ENCODE data around the gene DUS1L. TPM values are rescaled to one million over a fixed set of nuclear protein-coding genes. Genes with fewer than 3 reads are reported as not detected.
A peak's percentile ranks its signal among the peaks of the same experiment; 100 is the strongest.

Gene DUS1L
- polyA plus RNA-seq, 2 of the 4 experiments (the other 2 are of a cell fraction), result 48.1 to 83.6 TPM

DNA sequence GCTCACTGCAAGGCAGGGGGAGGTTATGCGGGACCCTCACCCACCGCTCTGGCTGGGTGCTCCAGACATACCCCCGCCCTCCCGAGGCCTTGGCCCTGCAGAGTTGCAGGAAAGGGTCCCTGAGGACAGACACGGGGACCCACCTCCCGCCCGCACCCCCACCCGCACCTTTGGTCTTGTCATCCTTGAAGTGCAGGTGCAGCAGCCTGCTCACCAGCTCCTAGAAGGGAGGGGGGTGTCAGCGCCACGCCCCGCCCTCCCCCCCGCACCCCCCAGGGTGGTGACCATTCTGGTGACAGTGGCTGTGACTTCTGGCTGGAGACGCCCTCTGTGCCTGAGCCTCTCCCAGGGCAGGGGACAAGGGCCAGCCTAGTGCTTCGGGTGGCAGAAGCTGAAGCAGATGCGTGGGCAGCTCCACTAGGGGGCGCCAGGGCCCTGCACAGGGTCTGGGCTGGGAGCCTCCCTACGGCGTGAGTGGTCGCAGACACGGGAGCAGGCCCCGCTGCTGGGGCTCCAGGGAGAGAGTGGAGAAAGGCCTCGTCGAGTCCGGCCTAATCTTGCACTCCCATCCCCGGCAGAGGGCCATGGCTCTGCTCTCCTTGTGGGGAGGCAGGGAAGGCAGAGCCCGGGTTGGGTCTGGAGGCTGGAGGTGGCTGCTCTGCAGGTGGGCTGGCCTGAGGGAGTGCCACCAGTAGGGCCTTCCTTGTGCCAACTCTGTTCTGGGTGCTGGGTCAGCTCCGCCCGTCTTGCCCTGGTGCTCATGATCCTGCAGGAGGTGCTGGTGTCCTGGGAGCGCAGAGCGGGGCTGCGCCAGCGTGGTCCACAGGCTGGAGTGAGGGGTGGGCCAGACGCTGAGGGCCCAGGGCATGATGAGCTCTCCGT lies 45.7 kb downstream of the DUS1L start (continued):
- TF ChIP-seq NR3C1 (IDR thresholded peaks at IDR 0.05) (no peak), MAZ (IDR thresholded peaks at IDR 0.05; ENCODE audit: borderline replicate concordance, low read depth, low read length) (no peak), CEBPB (IDR thresholded peaks at IDR 0.05) (no peak), ZSCAN20 (CRISPR knock-in tag; IDR thresholded peaks at IDR 0.05) (no peak), KDM5A (IDR thresholded peaks at IDR 0.05) (no peak), RARB (CRISPR knock-in tag; IDR thresholded peaks at IDR 0.05) (no peak), RAD21 (conservative IDR thresholded peaks at IDR 0.05 in 1 of 2, IDR thresholded peaks at IDR 0.05 in 1 of 2) (peak; percentile 44 to 46; a peak in 3 of 5 replicates), HOXB13 (CRISPR knock-in tag; IDR thresholded peaks at IDR 0.05; ENCODE audit: low read depth) (no peak), TFCP2L1 (CRISPR knock-in tag; IDR thresholded peaks at IDR 0.05) (no peak), GATA3 (IDR thresholded peaks at IDR 0.05; ENCODE audit: borderline replicate concordance) (0 out of 2 replicates have a peak, but pooled peaks have one; percentile 11), BHLHE40 (IDR thresholded peaks at IDR 0.05; ENCODE audit: low read depth, low read length) (no peak), ZC3H11A (IDR thresholded peaks at IDR 0.05) (no peak), PHF8 (IDR thresholded peaks at IDR 0.05; ENCODE audit: borderline replicate concordance, low read depth) (no peak), HOXA7 (CRISPR knock-in tag; IDR thresholded peaks at IDR 0.05) (no peak), SREBF2 (IDR thresholded peaks at IDR 0.05) (no peak), FOSB (CRISPR knock-in tag; IDR thresholded peaks at IDR 0.05) (no peak)
- TF ChIP-seq, protein P1, sequence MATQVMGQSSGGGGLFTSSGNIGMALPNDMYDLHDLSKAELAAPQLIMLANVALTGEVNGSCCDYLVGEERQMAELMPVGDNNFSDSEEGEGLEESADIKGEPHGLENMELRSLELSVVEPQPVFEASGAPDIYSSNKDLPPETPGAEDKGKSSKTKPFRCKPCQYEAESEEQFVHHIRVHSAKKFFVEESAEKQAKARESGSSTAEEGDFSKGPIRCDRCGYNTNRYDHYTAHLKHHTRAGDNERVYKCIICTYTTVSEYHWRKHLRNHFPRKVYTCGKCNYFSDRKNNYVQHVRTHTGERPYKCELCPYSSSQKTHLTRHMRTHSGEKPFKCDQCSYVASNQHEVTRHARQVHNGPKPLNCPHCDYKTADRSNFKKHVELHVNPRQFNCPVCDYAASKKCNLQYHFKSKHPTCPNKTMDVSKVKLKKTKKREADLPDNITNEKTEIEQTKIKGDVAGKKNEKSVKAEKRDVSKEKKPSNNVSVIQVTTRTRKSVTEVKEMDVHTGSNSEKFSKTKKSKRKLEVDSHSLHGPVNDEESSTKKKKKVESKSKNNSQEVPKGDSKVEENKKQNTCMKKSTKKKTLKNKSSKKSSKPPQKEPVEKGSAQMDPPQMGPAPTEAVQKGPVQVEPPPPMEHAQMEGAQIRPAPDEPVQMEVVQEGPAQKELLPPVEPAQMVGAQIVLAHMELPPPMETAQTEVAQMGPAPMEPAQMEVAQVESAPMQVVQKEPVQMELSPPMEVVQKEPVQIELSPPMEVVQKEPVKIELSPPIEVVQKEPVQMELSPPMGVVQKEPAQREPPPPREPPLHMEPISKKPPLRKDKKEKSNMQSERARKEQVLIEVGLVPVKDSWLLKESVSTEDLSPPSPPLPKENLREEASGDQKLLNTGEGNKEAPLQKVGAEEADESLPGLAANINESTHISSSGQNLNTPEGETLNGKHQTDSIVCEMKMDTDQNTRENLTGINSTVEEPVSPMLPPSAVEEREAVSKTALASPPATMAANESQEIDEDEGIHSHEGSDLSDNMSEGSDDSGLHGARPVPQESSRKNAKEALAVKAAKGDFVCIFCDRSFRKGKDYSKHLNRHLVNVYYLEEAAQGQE (IDR thresholded peaks at IDR 0.05), result no peak

DNA sequence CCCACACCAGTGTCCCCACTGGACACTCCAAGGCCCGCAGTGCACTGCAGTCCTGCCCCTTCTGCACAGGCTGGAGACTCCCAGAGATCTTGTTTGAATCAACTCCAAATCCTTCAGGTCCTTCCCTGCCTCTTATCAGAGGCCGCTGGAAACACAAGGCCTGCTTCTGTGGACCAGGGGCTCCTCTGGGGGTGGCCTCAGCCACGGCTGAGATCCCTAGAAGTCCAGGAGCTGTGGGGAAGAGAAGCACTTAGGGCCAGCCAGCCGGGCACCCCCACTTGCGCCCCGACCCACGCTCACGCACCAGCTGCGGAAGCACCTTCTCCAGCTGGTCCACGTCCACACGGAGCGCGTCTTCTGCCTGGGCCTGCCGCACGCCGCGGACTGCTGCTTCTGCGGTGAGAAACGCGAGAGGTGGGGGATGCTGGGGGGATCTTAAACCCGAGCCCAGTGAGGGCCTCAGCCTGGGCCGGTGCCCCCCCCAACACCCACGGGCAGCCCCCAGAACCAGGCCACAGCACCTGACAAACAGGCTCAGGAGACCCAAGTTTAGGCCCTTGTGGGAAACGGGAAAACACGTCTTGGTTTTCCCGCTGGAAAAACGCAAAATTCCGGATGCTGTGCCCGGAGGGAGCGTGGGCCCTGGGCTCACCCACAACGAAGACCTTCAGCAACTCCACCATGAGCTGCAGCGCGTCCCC lies 46.5 kb downstream of the DUS1L start:
- Histone ChIP-seq H3K4me3 (no peak overlapping the region), H3K27ac (no peak overlapping the region; a peak in 1 of 6 replicates), H3K4me1 (peaks cover 37% of the 10 kb centered on the region), H3K4me2 (no peak overlapping the region), H3K9me3 (no peaks in the 10 kb centered on the region)
- no peak for ATAC-seq
- CTCF ChIA-PET, result interaction anchor here (0.5 to 33.2 kb wide), 30 partner anchors 11 to 326 kb away, joined by 3 to 794 read pairs (median 7); partner anchors contain the start of genes ASPSCR1, DCXR, MAFG and MYADML2
- TF ChIP-seq, protein P2, sequence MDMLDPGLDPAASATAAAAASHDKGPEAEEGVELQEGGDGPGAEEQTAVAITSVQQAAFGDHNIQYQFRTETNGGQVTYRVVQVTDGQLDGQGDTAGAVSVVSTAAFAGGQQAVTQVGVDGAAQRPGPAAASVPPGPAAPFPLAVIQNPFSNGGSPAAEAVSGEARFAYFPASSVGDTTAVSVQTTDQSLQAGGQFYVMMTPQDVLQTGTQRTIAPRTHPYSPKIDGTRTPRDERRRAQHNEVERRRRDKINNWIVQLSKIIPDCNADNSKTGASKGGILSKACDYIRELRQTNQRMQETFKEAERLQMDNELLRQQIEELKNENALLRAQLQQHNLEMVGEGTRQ (IDR thresholded peaks at IDR 0.05), result no peak
- TF ChIP-seq TP53 (CRISPR knock-in tag; IDR thresholded peaks at IDR 0.05) (no peak), HOXB5 (CRISPR knock-in tag; IDR thresholded peaks at IDR 0.05) (no peak), POLR2AphosphoS2 (conservative IDR thresholded peaks at IDR 0.05; ENCODE audit: low read length) (no peak), KDM1A (IDR thresholded peaks at IDR 0.05; ENCODE audit: low read depth) (no peak), POLR2A (IDR thresholded peaks at IDR 0.05; ENCODE audit: low read length) (no peak), RARB (CRISPR knock-in tag; IDR thresholded peaks at IDR 0.05) (no peak)
- TF ChIP-seq, protein P3, sequence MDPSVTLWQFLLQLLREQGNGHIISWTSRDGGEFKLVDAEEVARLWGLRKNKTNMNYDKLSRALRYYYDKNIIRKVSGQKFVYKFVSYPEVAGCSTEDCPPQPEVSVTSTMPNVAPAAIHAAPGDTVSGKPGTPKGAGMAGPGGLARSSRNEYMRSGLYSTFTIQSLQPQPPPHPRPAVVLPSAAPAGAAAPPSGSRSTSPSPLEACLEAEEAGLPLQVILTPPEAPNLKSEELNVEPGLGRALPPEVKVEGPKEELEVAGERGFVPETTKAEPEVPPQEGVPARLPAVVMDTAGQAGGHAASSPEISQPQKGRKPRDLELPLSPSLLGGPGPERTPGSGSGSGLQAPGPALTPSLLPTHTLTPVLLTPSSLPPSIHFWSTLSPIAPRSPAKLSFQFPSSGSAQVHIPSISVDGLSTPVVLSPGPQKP (IDR thresholded peaks at IDR 0.05; ENCODE audit: low read depth, low read length), result no peak
- FAIRE-seq, result no peak
- POLR2A ChIA-PET, result interaction anchor here (0.7 to 1.9 kb wide), 3 partner anchors 19 to 80 kb away, joined by 3 to 6 read pairs (median 3); partner anchors contain the start of gene DCXR
- DNase-seq (ENCODE audit: low read depth in 1 of 2, low spot score in 1 of 2), result no peak
- WGBS (ENCODE audit: missing lambda C conversion rate), result 88% methylated on average over 33 of the region's 33 CpGs
